Gastroesophageal sphincter (tissue), 4 donors: ENCODE results near the gene LRP1B. TPM values are rescaled to one million over a fixed set of nuclear protein-coding genes. Genes with fewer than 3 reads are reported as not detected.

Experiments used
- ATAC-seq: fragments of 150-250 bp; one replicate; pipeline ENCODE4 v1.9.1; 2016; ENCODE audit warnings: mild to moderate bottlenecking, moderate library complexity
- H3K27ac ChIP-seq, 4 donors: fragments of 200-600 bp; sonication (generic) in 3 of 4; 1 replicate in 3 of 4; 2 replicates in 1 of 4; pipeline ENCODE4 v1.5.1; 2016 to 2019
- H3K27me3 ChIP-seq: fragments of 200-600 bp; sonication (generic); one replicate; pipeline ENCODE4 v1.5.1; 2019
- H3K36me3 ChIP-seq, 2 donors: fragments of 200-600 bp; sonication (generic); one replicate each; pipeline ENCODE4 v1.5.1; 2019; ENCODE audit warnings: control low read depth in 1 of 2
- H3K4me1 ChIP-seq, 3 donors: fragments of 200-600 bp; sonication (generic); 1 replicate in 2 of 3; 2 replicates in 1 of 3; pipeline ENCODE4 v1.5.1; 2016 to 2019; ENCODE audit warnings: control low read depth in 2 of 3
- H3K4me3 ChIP-seq, 2 donors: fragments of 200-600 bp; sonication (generic); one replicate each; pipeline ENCODE4 v1.5.1; 2019; ENCODE audit warnings: mild to moderate bottlenecking in 1 of 2, moderate library complexity in 1 of 2
- H3K9me3 ChIP-seq, 3 donors: fragments of 200-600 bp; sonication (generic); one replicate each; pipeline ENCODE4 v1.5.1; 2017 to 2019; ENCODE audit warnings: control low read depth in 2 of 3
- EP300 ChIP-seq: sonication (generic); formaldehyde crosslinking; IDR thresholded peaks from one replicate; pipeline ENCODE4 v1.6.1; 2017; ENCODE audit warnings: antibody characterized with exemption, mild to moderate bottlenecking
- POLR2A ChIP-seq, 2 donors: fragments of 450-650 bp; IDR thresholded peaks; one replicate each; pipeline ENCODE4 v1.6.1; 2017; ENCODE audit warnings: antibody characterized with exemption in 2 of 2, mild to moderate bottlenecking in 2 of 2, moderate library complexity in 1 of 2
- POLR2AphosphoS5 ChIP-seq: sonication (generic); formaldehyde crosslinking; IDR thresholded peaks from one replicate; pipeline ENCODE4 v1.6.1; 2017; ENCODE audit warnings: antibody characterized with exemption
- WGBS, 2 donors: methylation state at CpG; one replicate each; pipeline ENCODE4 v1.1.5; 2018; ENCODE audit warnings: low coverage in 1 of 2; 5-methylcytosine and 5-hydroxymethylcytosine counted together
- total RNA-seq, 4 donors: library from RNA; depleted of rRNA; stranded (reverse); fragments of >200 nt; gene quantifications; one replicate each; pipeline ENCODE4 v1.1.0, GENCODE V29; 2016
- TF ChIP-seq, protein P1 (sequence below), 4 experiments: fragments of 200-600 bp in 2 of 4; fragments of 450-650 bp in 2 of 4; sonication (generic) in 1 of 4; IDR thresholded peaks; one replicate each; pipeline ENCODE4 v1.5.1; 2017 to 2019; ENCODE audit warnings: antibody characterized with exemption in 4 of 4, mild to moderate bottlenecking in 2 of 4, moderate library complexity in 2 of 4

Gene LRP1B
- total RNA-seq, 4 donors from 2014 or later = 0.27 to 20.7 (median 3.2) TPM

- no peak for ATAC-seq
- no peaks in the 10 kb centered on the region for H3K27me3 ChIP-seq
- no peaks in the 10 kb centered on the region for H3K36me3 ChIP-seq
- TF ChIP-seq, protein P1, sequence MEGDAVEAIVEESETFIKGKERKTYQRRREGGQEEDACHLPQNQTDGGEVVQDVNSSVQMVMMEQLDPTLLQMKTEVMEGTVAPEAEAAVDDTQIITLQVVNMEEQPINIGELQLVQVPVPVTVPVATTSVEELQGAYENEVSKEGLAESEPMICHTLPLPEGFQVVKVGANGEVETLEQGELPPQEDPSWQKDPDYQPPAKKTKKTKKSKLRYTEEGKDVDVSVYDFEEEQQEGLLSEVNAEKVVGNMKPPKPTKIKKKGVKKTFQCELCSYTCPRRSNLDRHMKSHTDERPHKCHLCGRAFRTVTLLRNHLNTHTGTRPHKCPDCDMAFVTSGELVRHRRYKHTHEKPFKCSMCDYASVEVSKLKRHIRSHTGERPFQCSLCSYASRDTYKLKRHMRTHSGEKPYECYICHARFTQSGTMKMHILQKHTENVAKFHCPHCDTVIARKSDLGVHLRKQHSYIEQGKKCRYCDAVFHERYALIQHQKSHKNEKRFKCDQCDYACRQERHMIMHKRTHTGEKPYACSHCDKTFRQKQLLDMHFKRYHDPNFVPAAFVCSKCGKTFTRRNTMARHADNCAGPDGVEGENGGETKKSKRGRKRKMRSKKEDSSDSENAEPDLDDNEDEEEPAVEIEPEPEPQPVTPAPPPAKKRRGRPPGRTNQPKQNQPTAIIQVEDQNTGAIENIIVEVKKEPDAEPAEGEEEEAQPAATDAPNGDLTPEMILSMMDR (IDR thresholded peaks at IDR 0.05) = no peak
- TF ChIP-seq POLR2A (IDR thresholded peaks at IDR 0.05) (no peak), EP300 (no peak)
- H3K4me1 ChIP-seq = no peaks in the 10 kb centered on the region
- H3K27ac ChIP-seq = no peak overlapping the region
- 73 to 91% methylated on average over 6 to 7 of the region's 7 CpGs for WGBS, 2 donors
- no peak overlapping the region for H3K4me3 ChIP-seq
- H3K9me3 ChIP-seq = peaks cover 0 to 3% (median 0%) of the 10 kb centered on the region in 3 donors
These were observed 320.7 kb downstream of the LRP1B start for GRCh38 chr2:141810148-141810547.

DNA sequence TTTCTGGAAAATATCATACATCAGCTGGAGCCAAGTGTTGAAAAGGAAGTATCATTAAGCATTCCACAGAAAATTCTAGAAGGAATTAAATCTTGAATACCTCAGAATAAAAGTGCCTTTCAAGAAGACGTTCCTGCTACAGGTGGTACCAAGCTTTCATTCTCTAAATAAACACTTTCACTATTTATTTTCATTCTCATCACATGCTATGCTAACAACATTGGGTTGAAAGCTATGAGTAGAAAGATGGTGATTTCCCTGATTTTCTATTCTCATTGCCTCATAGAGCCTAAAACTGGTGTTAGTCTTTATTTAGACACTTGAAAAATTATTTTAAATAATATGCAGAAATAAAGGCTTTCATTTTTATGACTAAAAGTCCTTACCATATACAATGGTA is 324.7 kb downstream of the LRP1B start:
- H3K27me3 ChIP-seq = no peaks in the 10 kb centered on the region
- TF ChIP-seq POLR2A (IDR thresholded peaks at IDR 0.05) (no peak), POLR2AphosphoS5 (no peak)
- no peak overlapping the region for H3K27ac ChIP-seq
- no peak for ATAC-seq
- H3K9me3 ChIP-seq = no peaks in the 10 kb centered on the region
- no peaks in the 10 kb centered on the region for H3K36me3 ChIP-seq
- no peaks in the 10 kb centered on the region for H3K4me1 ChIP-seq
- whole genome bisulfite sequencing, 2 donors = 30 to 63% methylated on average over 1 of the region's 1 CpG
- H3K4me3 ChIP-seq = no peak overlapping the region

GRCh38 chr2:141805302-141805701 is 325.5 kb downstream of the LRP1B start:
- WGBS, 2 donors = 78 to 86% methylated on average over 1 to 3 of the region's 3 CpGs
- H3K9me3 ChIP-seq = no peaks in the 10 kb centered on the region
- H3K4me3 ChIP-seq = no peak overlapping the region
- no peak for ATAC-seq
- H3K36me3 ChIP-seq = no peaks in the 10 kb centered on the region
- H3K4me1 ChIP-seq = no peaks in the 10 kb centered on the region
- no peaks in the 10 kb centered on the region for H3K27me3 ChIP-seq
- H3K27ac ChIP-seq = no peak overlapping the region
- TF ChIP-seq POLR2AphosphoS5 (no peak), POLR2A (IDR thresholded peaks at IDR 0.05) (no peak), EP300 (no peak)
- TF ChIP-seq, protein P1 (IDR thresholded peaks at IDR 0.05) = no peak

DNA sequence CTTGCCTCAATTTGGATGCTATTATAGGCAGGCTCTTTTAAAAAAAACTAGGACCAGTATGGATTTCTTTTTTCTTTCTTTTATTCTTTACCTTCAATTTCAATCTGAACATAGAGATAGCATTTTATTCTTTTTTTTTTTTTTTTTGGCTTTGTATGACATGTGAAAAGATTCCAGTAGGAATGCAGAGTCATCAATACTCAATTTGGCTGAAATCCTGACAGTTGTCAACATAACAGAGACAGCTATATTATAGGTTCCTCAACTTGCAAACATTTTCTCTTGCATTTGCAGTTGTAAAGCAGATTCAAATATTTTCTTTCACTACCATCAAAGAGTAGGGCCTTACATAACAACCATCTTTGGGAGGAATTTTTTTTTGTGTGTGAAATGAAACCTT is 334.4 kb downstream of the LRP1B start:
- no peaks in the 10 kb centered on the region for H3K36me3 ChIP-seq
- no peak for ATAC-seq
- no peak overlapping the region for H3K4me3 ChIP-seq
- H3K27me3 ChIP-seq = no peaks in the 10 kb centered on the region
- no peak for TF ChIP-seq POLR2A (IDR thresholded peaks at IDR 0.05)
- no peak for TF ChIP-seq EP300
- TF ChIP-seq, protein P1 (IDR thresholded peaks at IDR 0.05) = no peak
- TF ChIP-seq POLR2AphosphoS5 = no peak
- H3K4me1 ChIP-seq = no peaks in the 10 kb centered on the region
- no peaks in the 10 kb centered on the region for H3K9me3 ChIP-seq
- no peak overlapping the region for H3K27ac ChIP-seq

DNA sequence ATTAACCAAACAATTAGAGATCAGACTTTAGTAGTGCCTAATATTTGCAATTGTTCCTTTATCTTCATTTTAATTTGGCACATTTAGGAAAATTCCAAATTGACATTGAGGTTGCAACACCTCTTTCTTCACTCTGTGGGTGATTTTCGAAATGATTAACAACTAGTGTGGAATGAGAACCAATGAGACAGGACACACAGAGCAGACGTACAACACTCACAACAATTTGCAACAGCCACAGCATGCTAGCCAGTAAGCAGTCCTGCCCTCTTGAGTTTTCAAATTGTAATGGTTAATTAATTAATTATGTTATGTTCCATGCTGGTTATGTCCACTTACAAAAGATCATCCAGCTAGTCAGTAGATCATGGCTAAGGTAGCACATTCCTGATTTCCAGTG is 339.3 kb downstream of the LRP1B start:
- Histone ChIP-seq H3K27me3 (no peaks in the 10 kb centered on the region), H3K27ac (no peak overlapping the region), H3K9me3 (no peaks in the 10 kb centered on the region), H3K4me3 (no peak overlapping the region), H3K36me3 (no peaks in the 10 kb centered on the region), H3K4me1 (no peaks in the 10 kb centered on the region)
- TF ChIP-seq, protein P1 (IDR thresholded peaks at IDR 0.05) = no peak
- TF ChIP-seq POLR2A (IDR thresholded peaks at IDR 0.05) (no peak), EP300 (no peak), POLR2AphosphoS5 (no peak)
- 64 to 76% methylated on average over 2 of the region's 2 CpGs for WGBS, 2 donors
- no peak for ATAC-seq
